Measurements from ENCODE around the gene SMC3. TPM values are rescaled to one million over a fixed set of nuclear protein-coding genes. Genes with fewer than 3 reads are reported as not detected.

The SMC3 gene
- total and polyA plus RNA-seq, 2 of the 4 experiments (the other 2 are of a cell fraction), result 15.0 to 15.2 TPM

DNA sequence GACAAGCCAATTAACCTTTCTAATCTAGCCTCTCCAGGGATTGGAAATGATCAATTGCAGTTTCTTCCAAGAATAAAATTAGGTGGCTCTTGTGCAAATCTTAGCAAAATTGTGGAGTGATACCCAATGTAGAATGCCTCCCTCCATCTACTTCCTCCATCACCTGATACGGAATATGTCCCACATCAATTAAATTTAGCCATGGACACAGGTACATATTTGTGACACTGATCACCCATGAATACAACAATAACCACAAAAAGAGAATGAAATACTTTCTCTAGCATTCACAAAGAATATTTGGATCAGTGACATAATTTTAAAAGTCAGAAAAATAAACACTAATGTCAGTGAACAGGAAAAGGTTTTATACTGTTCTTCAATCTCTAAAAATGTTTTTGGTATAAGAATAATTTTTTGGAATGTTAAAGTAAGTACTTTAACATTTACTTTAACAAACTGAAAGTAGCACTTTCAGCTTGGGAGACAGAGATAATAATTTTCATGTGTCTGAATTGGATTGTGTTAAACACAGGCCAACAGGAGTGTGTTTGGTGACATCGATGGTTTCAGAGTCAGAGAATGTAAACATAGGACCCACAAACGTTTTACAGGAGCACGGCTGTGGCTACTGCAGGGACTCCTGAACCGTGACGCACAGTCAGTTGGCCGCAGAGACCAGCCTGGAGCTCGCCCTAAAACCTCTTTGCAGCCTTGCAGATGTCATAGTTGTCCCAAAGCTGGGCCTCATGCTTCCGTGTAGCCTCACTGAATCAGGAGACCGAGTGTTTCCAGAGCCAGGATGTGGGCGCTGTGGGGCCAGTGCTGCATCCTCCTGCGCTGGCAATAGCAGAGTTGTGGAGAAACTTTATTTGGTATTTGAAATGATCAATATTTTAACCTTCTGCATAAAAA, 83.8 kb downstream of the SMC3 start:
- peaks cover 17% of the 10 kb centered on the region for H3K27me3 ChIP-seq (ENCODE audit: control insufficient read depth, insufficient read depth, low read length)
- peak overlapping the region; percentile 47 for H2BK5ac ChIP-seq (ENCODE audit: low read depth, low read length, poor library complexity, severe bottlenecking)
- intact Hi-C loops (cut with micrococcal nuclease) (no loop called here), in situ Hi-C loops (cut with MboI; ENCODE audit: low sequenced_read_pairs) (no loop called here), dilution Hi-C loops (cut with HindIII; ENCODE audit: low sequenced_read_pairs, unreplicated experiment) (no loop called here)
- peak overlapping the region; percentile 1 for H2AFZ ChIP-seq (replicated peaks; ENCODE audit: low read length, poor library complexity)
- H3K9me3 ChIP-seq (ENCODE audit: control insufficient read depth, insufficient read depth, low read length), result no peaks in the 10 kb centered on the region
- no peak overlapping the region for H2BK15ac ChIP-seq (ENCODE audit: low read depth, low read length)
- H3K36me3 ChIP-seq (ENCODE audit: control insufficient read depth, insufficient read depth, low read length), result no peaks in the 10 kb centered on the region
- DNase-seq (peak; percentile 98), ATAC-seq (ENCODE audit: low read depth) (peak; percentile 96)
- WGBS, 2 experiments (ENCODE audit: extremely low coverage in 2 of 2, insufficient read length in 1 of 2), result 0% methylated on average over 7 of the region's 12 CpGs; no CpG with 5 or more reads in 1 of the 2 experiments
- H4K91ac ChIP-seq (ENCODE audit: insufficient read depth, low read depth, low read length), result no peak overlapping the region
- no peak overlapping the region for H4K5ac ChIP-seq (ENCODE audit: low read depth, low read length)
- no peak overlapping the region for H3K56ac ChIP-seq (ENCODE audit: extremely low read depth, insufficient read depth, low read length)
- peaks cover 2% of the 10 kb centered on the region for H3K4me1 ChIP-seq (ENCODE audit: control insufficient read depth, insufficient read depth, low read length)
- no peak overlapping the region for H3K27ac ChIP-seq (ENCODE audit: insufficient read depth, low read length)
- H2AK9ac ChIP-seq (replicated peaks; ENCODE audit: low read depth, low read length, poor library complexity), result no peak overlapping the region
- no peaks in the 10 kb centered on the region for H3K79me1 ChIP-seq (ENCODE audit: low read depth in 1 of 2, low read length in 2 of 2)
- H2BK120ac ChIP-seq (ENCODE audit: low read depth, low read length), result no peak overlapping the region
- H3K9ac ChIP-seq (ENCODE audit: low read depth, low read length), result no peak overlapping the region
- no peak overlapping the region for H4K8ac ChIP-seq (ENCODE audit: low read depth in 2 of 2, low read length in 2 of 2)
- no TSS peak for BruUV-seq (replicated peaks)
- H3K18ac ChIP-seq (ENCODE audit: low read depth, low read length), result 0 out of 2 replicates have a peak overlapping the region, but pooled peaks have one; percentile 22
- H3K9me1 ChIP-seq (ENCODE audit: insufficient read depth, low read length), result no peaks in the 10 kb centered on the region
- peak overlapping the region; percentile 14 for H3K4me2 ChIP-seq (ENCODE audit: low read depth, low read length)
- no peaks in the 10 kb centered on the region; the same call in 1 of the 2 replicates for H4K20me1 ChIP-seq (ENCODE audit: insufficient read depth, low read length)
- peak overlapping the region; percentile 3; the same call in 1 of the 2 replicates for H3K4me3 ChIP-seq (ENCODE audit: insufficient read depth, low read depth, low read length)
- no peak overlapping the region for H3K14ac ChIP-seq (replicated peaks; ENCODE audit: low read depth, low read length)
- CTCF ChIA-PET, result interaction anchor here (1.1 kb wide), 1 partner anchor 21 kb away, joined by 7 read pairs; no protein-coding TSS in a partner anchor
- H3K4ac ChIP-seq (ENCODE audit: low read depth, low read length), result peak overlapping the region; percentile 18; the same call in 1 of the 2 replicates
- POLR2A ChIA-PET (ENCODE audit: unreplicated experiment), result no interaction called here
- H3K23ac ChIP-seq (ENCODE audit: low read depth, low read length), result no peak overlapping the region
- no peak overlapping the region for H2BK20ac ChIP-seq (ENCODE audit: low read depth, low read length)
- H2AK5ac ChIP-seq (ENCODE audit: low read depth, low read length), result no peak overlapping the region
- TF ChIP-seq, protein P1, sequence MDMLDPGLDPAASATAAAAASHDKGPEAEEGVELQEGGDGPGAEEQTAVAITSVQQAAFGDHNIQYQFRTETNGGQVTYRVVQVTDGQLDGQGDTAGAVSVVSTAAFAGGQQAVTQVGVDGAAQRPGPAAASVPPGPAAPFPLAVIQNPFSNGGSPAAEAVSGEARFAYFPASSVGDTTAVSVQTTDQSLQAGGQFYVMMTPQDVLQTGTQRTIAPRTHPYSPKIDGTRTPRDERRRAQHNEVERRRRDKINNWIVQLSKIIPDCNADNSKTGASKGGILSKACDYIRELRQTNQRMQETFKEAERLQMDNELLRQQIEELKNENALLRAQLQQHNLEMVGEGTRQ (IDR thresholded peaks at IDR 0.05; ENCODE audit: low read depth, low read length), result no peak
- TF ChIP-seq, protein P2, sequence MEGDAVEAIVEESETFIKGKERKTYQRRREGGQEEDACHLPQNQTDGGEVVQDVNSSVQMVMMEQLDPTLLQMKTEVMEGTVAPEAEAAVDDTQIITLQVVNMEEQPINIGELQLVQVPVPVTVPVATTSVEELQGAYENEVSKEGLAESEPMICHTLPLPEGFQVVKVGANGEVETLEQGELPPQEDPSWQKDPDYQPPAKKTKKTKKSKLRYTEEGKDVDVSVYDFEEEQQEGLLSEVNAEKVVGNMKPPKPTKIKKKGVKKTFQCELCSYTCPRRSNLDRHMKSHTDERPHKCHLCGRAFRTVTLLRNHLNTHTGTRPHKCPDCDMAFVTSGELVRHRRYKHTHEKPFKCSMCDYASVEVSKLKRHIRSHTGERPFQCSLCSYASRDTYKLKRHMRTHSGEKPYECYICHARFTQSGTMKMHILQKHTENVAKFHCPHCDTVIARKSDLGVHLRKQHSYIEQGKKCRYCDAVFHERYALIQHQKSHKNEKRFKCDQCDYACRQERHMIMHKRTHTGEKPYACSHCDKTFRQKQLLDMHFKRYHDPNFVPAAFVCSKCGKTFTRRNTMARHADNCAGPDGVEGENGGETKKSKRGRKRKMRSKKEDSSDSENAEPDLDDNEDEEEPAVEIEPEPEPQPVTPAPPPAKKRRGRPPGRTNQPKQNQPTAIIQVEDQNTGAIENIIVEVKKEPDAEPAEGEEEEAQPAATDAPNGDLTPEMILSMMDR (conservative IDR thresholded peaks at IDR 0.05; ENCODE audit: low read depth, low read length), result peak; percentile 26; the same call in 1 of the 2 replicates
- no peak for TF ChIP-seq NFE2L2 (IDR thresholded peaks at IDR 0.05; ENCODE audit: low read depth, low read length)
- no peak for TF ChIP-seq RFX5 (IDR thresholded peaks at IDR 0.05; ENCODE audit: low read depth, low read length)
- TF ChIP-seq POLR2A (IDR thresholded peaks at IDR 0.05; ENCODE audit: low read depth, low read length), result no peak
- TF ChIP-seq, protein P3, sequence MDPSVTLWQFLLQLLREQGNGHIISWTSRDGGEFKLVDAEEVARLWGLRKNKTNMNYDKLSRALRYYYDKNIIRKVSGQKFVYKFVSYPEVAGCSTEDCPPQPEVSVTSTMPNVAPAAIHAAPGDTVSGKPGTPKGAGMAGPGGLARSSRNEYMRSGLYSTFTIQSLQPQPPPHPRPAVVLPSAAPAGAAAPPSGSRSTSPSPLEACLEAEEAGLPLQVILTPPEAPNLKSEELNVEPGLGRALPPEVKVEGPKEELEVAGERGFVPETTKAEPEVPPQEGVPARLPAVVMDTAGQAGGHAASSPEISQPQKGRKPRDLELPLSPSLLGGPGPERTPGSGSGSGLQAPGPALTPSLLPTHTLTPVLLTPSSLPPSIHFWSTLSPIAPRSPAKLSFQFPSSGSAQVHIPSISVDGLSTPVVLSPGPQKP (IDR thresholded peaks at IDR 0.05; ENCODE audit: borderline replicate concordance, low read depth, low read length), result no peak
- no peak for TF ChIP-seq SMC3 (IDR thresholded peaks at IDR 0.05; ENCODE audit: low read depth, low read length)
- no peak; the same call in 1 of the 2 replicates for TF ChIP-seq RAD21 (IDR thresholded peaks at IDR 0.05; ENCODE audit: low read length)
- TF ChIP-seq BHLHE40 (IDR thresholded peaks at IDR 0.05; ENCODE audit: low read depth, low read length), result peak; percentile 95
- no peak; the same call in 1 of the 2 replicates for TF ChIP-seq MAFK (IDR thresholded peaks at IDR 0.05; ENCODE audit: low read depth, low read length)
- TF ChIP-seq FOS (IDR thresholded peaks at IDR 0.05; ENCODE audit: low read depth, low read length), result peak; percentile 74
- TF ChIP-seq MAZ (IDR thresholded peaks at IDR 0.05; ENCODE audit: borderline replicate concordance, low read depth, low read length), result no peak
- TF ChIP-seq CEBPB (IDR thresholded peaks at IDR 0.05; ENCODE audit: low read depth, low read length), result peak; percentile 28; the same call in 1 of the 2 replicates
